ENCODE measurements around the gene ZNF664. TPM values are rescaled to one million over a fixed set of nuclear protein-coding genes. Genes with fewer than 3 reads are reported as not detected.

ZNF664 gene
- polyA plus RNA-seq (146 and 152 TPM in 2 replicates), polyA minus RNA-seq (149 and 186 TPM in 2 replicates)

DNA sequence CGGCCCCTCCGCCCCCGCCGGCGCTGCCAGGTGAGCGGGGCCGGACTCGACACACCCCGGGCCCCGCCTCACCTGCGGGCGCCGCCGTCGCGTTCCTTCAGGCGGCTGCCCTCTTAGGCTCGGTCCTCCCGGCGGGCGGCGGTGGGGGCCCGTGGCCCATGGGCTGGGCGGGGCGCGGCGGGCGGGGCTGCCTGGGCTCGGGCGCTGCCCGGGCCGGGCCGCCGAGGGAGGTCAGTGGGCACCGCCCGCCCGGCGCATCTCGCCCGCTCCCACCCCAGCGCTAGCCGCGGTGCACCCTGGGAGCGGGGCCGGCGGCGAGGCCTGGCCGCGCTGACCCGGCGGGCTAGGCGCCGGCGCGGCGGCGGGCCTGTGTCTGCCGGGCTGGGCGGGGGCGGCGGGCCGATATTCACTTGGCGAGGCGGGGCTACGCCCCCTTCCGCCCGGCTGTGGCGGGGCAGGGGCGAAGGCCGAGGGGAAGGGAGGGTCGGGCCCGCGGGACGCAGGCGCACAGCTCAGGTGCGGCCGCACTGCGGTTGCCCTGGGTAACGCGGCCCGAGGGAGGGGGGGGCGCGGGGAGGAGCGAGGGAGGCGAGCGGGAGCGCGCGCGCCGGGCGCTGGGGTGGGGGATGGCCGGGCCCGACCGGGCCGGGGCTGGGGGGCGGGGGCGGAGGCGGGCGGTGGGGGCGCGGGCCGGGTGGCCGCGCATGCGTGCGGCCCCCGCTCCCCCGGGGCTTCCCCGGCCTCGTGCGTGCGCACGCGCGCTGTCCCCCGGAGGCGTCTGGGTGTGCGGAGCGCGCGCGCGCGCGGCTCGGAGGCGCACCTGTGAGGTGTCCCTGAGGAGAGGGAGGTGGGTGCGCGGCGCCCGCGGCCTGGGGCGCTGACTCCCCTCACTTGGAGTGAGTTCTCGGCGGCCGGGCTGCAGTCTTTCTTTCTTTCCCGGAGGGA is at the start of gene ZNF664, which contains the start of gene CCDC92:
TSS of gene ZNF664 (plus strand) at position 759 of the 945 bp plus-strand sequence. CDS start 38,930 bp downstream, outside the sequence.
TSS of gene CCDC92 (minus strand) at position 375 of the 945 bp plus-strand sequence. CDS start 28,526 bp downstream, outside the sequence.
- no peaks in the 10 kb centered on the region for H3K9me2 ChIP-seq (ENCODE audit: insufficient read depth, low read length)
- H3K27me3 ChIP-seq (ENCODE audit: insufficient read depth, low read depth, low read length), result no peaks in the 10 kb centered on the region
- H3K4me3 ChIP-seq (ENCODE audit: low read length), result peak within 1 kb of the TSS; percentile 90
- H4K20me1 ChIP-seq (ENCODE audit: insufficient read depth), result peaks cover 5% of the 10 kb centered on the region
- TF ChIP-seq EP300 (conservative IDR thresholded peaks at IDR 0.05; ENCODE audit: poor library complexity, severe bottlenecking) (peak; percentile 39), RAD21 (conservative IDR thresholded peaks at IDR 0.05) (peak; percentile 36), EZH2 (IDR thresholded peaks at IDR 0.05; ENCODE audit: borderline replicate concordance, insufficient read depth, low read length, poor library complexity, severe bottlenecking) (no peak), MXI1 (conservative IDR thresholded peaks at IDR 0.05; ENCODE audit: poor library complexity, severe bottlenecking) (peak; percentile 8), SMC3 (conservative IDR thresholded peaks at IDR 0.05; ENCODE audit: poor library complexity) (no peak), POLR2AphosphoS5 (IDR thresholded peaks at IDR 0.05) (peak; percentile 85), TAF1 (IDR thresholded peaks at IDR 0.05; ENCODE audit: low read depth) (no peak)
- TF ChIP-seq, protein P1, sequence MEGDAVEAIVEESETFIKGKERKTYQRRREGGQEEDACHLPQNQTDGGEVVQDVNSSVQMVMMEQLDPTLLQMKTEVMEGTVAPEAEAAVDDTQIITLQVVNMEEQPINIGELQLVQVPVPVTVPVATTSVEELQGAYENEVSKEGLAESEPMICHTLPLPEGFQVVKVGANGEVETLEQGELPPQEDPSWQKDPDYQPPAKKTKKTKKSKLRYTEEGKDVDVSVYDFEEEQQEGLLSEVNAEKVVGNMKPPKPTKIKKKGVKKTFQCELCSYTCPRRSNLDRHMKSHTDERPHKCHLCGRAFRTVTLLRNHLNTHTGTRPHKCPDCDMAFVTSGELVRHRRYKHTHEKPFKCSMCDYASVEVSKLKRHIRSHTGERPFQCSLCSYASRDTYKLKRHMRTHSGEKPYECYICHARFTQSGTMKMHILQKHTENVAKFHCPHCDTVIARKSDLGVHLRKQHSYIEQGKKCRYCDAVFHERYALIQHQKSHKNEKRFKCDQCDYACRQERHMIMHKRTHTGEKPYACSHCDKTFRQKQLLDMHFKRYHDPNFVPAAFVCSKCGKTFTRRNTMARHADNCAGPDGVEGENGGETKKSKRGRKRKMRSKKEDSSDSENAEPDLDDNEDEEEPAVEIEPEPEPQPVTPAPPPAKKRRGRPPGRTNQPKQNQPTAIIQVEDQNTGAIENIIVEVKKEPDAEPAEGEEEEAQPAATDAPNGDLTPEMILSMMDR (IDR thresholded peaks at IDR 0.05; ENCODE audit: poor library complexity, severe bottlenecking), result peak; percentile 59
- TF ChIP-seq, protein P2, sequence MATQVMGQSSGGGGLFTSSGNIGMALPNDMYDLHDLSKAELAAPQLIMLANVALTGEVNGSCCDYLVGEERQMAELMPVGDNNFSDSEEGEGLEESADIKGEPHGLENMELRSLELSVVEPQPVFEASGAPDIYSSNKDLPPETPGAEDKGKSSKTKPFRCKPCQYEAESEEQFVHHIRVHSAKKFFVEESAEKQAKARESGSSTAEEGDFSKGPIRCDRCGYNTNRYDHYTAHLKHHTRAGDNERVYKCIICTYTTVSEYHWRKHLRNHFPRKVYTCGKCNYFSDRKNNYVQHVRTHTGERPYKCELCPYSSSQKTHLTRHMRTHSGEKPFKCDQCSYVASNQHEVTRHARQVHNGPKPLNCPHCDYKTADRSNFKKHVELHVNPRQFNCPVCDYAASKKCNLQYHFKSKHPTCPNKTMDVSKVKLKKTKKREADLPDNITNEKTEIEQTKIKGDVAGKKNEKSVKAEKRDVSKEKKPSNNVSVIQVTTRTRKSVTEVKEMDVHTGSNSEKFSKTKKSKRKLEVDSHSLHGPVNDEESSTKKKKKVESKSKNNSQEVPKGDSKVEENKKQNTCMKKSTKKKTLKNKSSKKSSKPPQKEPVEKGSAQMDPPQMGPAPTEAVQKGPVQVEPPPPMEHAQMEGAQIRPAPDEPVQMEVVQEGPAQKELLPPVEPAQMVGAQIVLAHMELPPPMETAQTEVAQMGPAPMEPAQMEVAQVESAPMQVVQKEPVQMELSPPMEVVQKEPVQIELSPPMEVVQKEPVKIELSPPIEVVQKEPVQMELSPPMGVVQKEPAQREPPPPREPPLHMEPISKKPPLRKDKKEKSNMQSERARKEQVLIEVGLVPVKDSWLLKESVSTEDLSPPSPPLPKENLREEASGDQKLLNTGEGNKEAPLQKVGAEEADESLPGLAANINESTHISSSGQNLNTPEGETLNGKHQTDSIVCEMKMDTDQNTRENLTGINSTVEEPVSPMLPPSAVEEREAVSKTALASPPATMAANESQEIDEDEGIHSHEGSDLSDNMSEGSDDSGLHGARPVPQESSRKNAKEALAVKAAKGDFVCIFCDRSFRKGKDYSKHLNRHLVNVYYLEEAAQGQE (IDR thresholded peaks at IDR 0.05; ENCODE audit: borderline replicate concordance), result no peak
- H3K79me2 ChIP-seq (replicated peaks; ENCODE audit: insufficient read depth, low read length), result peaks cover 79% of the 10 kb centered on the region
- peak within 1 kb of the TSS; percentile 76 for H3K4me2 ChIP-seq (ENCODE audit: low read length)
- peak within 1 kb of the TSS; percentile 83 for H3K9ac ChIP-seq (ENCODE audit: low read length)
- no peaks in the 10 kb centered on the region for H3F3A ChIP-seq (ENCODE audit: insufficient read depth, low read length, poor library complexity, severe bottlenecking)
- H2AFZ ChIP-seq (ENCODE audit: low read depth, low read length), result peak within 1 kb of the TSS; percentile 58
- peak within 1 kb of the TSS; percentile 80 for H3K27ac ChIP-seq (ENCODE audit: low read length)
- H3K9me3 ChIP-seq (ENCODE audit: low read length), result no peaks in the 10 kb centered on the region
- no peaks in the 10 kb centered on the region for H3K36me3 ChIP-seq (ENCODE audit: insufficient read depth, low read length)

DNA sequence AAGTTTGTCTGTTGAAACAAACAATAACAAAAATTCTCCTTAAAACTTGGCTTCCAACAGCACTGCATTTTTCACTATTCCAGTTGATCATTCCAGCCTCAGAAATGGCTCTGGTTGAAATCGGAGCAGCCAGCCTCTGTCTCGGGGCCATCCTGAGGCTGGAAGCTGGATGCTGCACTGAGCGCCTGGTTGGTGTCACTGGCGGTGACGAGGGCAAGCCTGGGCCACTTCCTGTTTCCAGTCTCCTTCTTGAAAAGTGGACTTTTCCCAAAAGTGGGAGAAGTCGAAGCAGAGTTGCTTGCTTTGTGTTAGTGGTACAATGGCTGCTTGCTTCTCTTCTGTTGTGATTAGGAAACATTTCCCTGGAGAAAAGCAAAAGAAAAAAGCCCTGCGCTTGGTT is 49.1 kb upstream of the ZNF664 start:
- no peaks in the 10 kb centered on the region for H3K36me3 ChIP-seq (ENCODE audit: insufficient read depth, low read length)
- no peaks in the 10 kb centered on the region for H3K79me2 ChIP-seq (replicated peaks; ENCODE audit: insufficient read depth, low read length)
- no peak overlapping the region for H3K27ac ChIP-seq (ENCODE audit: low read length)
- no peaks in the 10 kb centered on the region for H3K9me2 ChIP-seq (ENCODE audit: insufficient read depth, low read length)
- no peak overlapping the region for H2AFZ ChIP-seq (ENCODE audit: low read depth, low read length)
- H3K27me3 ChIP-seq (ENCODE audit: insufficient read depth, low read depth, low read length), result no peaks in the 10 kb centered on the region
- no peaks in the 10 kb centered on the region for H3F3A ChIP-seq (ENCODE audit: insufficient read depth, low read length, poor library complexity, severe bottlenecking)
- no peaks in the 10 kb centered on the region for H3K9me3 ChIP-seq (ENCODE audit: low read length)
- no peak overlapping the region for H3K4me2 ChIP-seq (ENCODE audit: low read length)
- no peak overlapping the region for H3K4me3 ChIP-seq (ENCODE audit: low read length)
- H3K9ac ChIP-seq (ENCODE audit: low read length), result no peak overlapping the region
- no peaks in the 10 kb centered on the region for H4K20me1 ChIP-seq (ENCODE audit: insufficient read depth)
- TF ChIP-seq TAF1 (IDR thresholded peaks at IDR 0.05; ENCODE audit: low read depth) (no peak), EZH2 (IDR thresholded peaks at IDR 0.05; ENCODE audit: borderline replicate concordance, insufficient read depth, low read length, poor library complexity, severe bottlenecking) (no peak), POLR2AphosphoS5 (IDR thresholded peaks at IDR 0.05) (no peak)
